HEK293 (cell line): ENCODE results near the gene ARHGAP25.

ENCODE experiments used
- AEBP2 ChIP-seq: fragments of 450-650 bp; formaldehyde crosslinking; IDR thresholded peaks from 2 replicates; pipeline ENCODE4 v1.5.1; 2016; ENCODE audit warnings: missing biosample characterization, missing genetic modification characterization, borderline replicate concordance
- ATF2 ChIP-seq: fragments of 450-650 bp; formaldehyde crosslinking; IDR thresholded peaks from 2 replicates; pipeline ENCODE4 v1.5.1; 2016; ENCODE audit warnings: missing biosample characterization, missing genetic modification characterization, low read depth
- CTCF ChIP-seq: fragments of 450-650 bp; formaldehyde crosslinking; IDR thresholded peaks from 2 replicates; pipeline ENCODE4 v1.5.1; 2016; ENCODE audit warnings: missing biosample characterization, missing genetic modification characterization
- MYNN ChIP-seq: fragments of 450-650 bp; formaldehyde crosslinking; IDR thresholded peaks from 2 replicates; pipeline ENCODE4 v1.5.1; 2016; ENCODE audit warnings: missing biosample characterization, missing genetic modification characterization, borderline replicate concordance
- PBX3 ChIP-seq: sonication (generic); formaldehyde crosslinking; IDR thresholded peaks from 2 replicates; pipeline ENCODE4 v1.8.1; 2022; ENCODE audit warnings: mild to moderate bottlenecking, moderate library complexity, missing genetic modification reagents
- PRDM10 ChIP-seq: fragments of 450-650 bp; formaldehyde crosslinking; IDR thresholded peaks from 2 replicates; pipeline ENCODE4 v1.5.1; 2016; ENCODE audit warnings: missing biosample characterization, missing genetic modification characterization
- TCF7L2 ChIP-seq: IDR thresholded peaks from 2 replicates; pipeline ENCODE4 v1.6.1; 2011; ENCODE audit warnings: low read depth, mild to moderate bottlenecking, inconsistent platforms, low read length, moderate library complexity, borderline replicate concordance
- YY1 ChIP-seq: fragments of 450-650 bp; formaldehyde crosslinking; IDR thresholded peaks from 2 replicates; pipeline ENCODE4 v1.5.1; 2018; ENCODE audit warnings: missing biosample characterization, missing genetic modification characterization
- ZBTB7A ChIP-seq: fragments of 450-650 bp; formaldehyde crosslinking; IDR thresholded peaks from 2 replicates; pipeline ENCODE4 v1.5.1; 2016; ENCODE audit warnings: low read depth, missing biosample characterization, missing genetic modification characterization
- ZFP37 ChIP-seq: fragments of 450-650 bp; formaldehyde crosslinking; IDR thresholded peaks from 2 replicates; pipeline ENCODE4 v1.5.1; 2016; ENCODE audit warnings: missing biosample characterization, missing genetic modification characterization
- ZNF121 ChIP-seq: fragments of 450-650 bp; formaldehyde crosslinking; IDR thresholded peaks from 2 replicates; pipeline ENCODE4 v1.5.1; 2016; ENCODE audit warnings: missing biosample characterization, missing genetic modification characterization
- ZNF146 ChIP-seq: fragments of 450-650 bp; formaldehyde crosslinking; IDR thresholded peaks from 2 replicates; pipeline ENCODE4 v1.5.1; 2016; ENCODE audit warnings: missing biosample characterization, missing genetic modification characterization
- ZNF174 ChIP-seq: fragments of 450-650 bp; formaldehyde crosslinking; IDR thresholded peaks from 2 replicates; pipeline ENCODE4 v1.5.0; 2017; ENCODE audit warnings: missing biosample characterization, mild to moderate bottlenecking, missing genetic modification characterization
- ZNF514 ChIP-seq: fragments of 450-650 bp; formaldehyde crosslinking; IDR thresholded peaks from 2 replicates; pipeline ENCODE4 v1.5.1; 2016; ENCODE audit warnings: missing biosample characterization, missing genetic modification characterization

- TF ChIP-seq CTCF (tag by site-specific recombination) (no peak), ZNF121 (tag by site-specific recombination) (no peak), ZBTB7A (no peak), YY1 (tag by site-specific recombination) (no peak), TCF7L2 (no peak), ZFP37 (tag by site-specific recombination) (no peak), ZNF146 (no peak), PBX3 (CRISPR knock-in tag) (no peak), MYNN (tag by site-specific recombination) (no peak), ZNF514 (tag by site-specific recombination) (no peak), PRDM10 (tag by site-specific recombination) (no peak), ZNF174 (tag by site-specific recombination) (no peak), ATF2 (tag by site-specific recombination) (no peak), AEBP2 (tag by site-specific recombination) (no peak)
Observed at GRCh38 chr2:68768951-68769350, 34.3 kb downstream of the ARHGAP25 start.
